Activated T-helper 2 cell treated with anti-CD3 and anti-CD28 coated beads, Interferon-gamma antibody, Interleukin-2, Interleukin-4, amounts not matched to agents 10 μg/mL and 5 μg/mL and 100 μg/mL, durations not matched to agents 14 hours and 24 hours and 36 hours (primary cell): Measurements from ENCODE around the gene GABPB2. TPM values are rescaled to one million over a fixed set of nuclear protein-coding genes. Genes with fewer than 3 reads are reported as not detected.

Source experiments
- DNase-seq: peaks from one replicate; pipeline ENCODE4 v3.0.0; 2021; ENCODE audit warnings: low spot score
- H3K27ac Mint-ChIP-seq: one replicate; pipeline ENCODE4 v1.8.0; 2021; ENCODE audit warnings: mixed read lengths
- H3K27me3 Mint-ChIP-seq: one replicate; pipeline ENCODE4 v1.8.0; 2021; ENCODE audit warnings: low read depth, mixed read lengths
- H3K36me3 Mint-ChIP-seq: one replicate; pipeline ENCODE4 v1.8.0; 2021; ENCODE audit warnings: low read depth, mixed read lengths
- H3K4me1 Mint-ChIP-seq: one replicate; pipeline ENCODE4 v1.8.0; 2021; ENCODE audit warnings: low read depth, mixed read lengths
- H3K4me3 Mint-ChIP-seq: one replicate; pipeline ENCODE4 v1.8.0; 2021; ENCODE audit warnings: low read depth, mild to moderate bottlenecking, moderate library complexity, mixed read lengths
- H3K9me3 Mint-ChIP-seq: one replicate; pipeline ENCODE4 v1.8.0; 2021; ENCODE audit warnings: mixed read lengths
- intact Hi-C: fragments of 100-400 bp; cut with micrococcal nuclease; formaldehyde crosslinking; loops from one replicate; pipeline ENCODE4 v1.15.1; 2023
- total RNA-seq: library from RNA; stranded (reverse); gene quantifications from 2 replicates; pipeline ENCODE4 v1.2.3, GENCODE V29; 2022

GABPB2 gene
- 14.4 and 15.9 TPM in 2 replicates for total RNA-seq

DNA sequence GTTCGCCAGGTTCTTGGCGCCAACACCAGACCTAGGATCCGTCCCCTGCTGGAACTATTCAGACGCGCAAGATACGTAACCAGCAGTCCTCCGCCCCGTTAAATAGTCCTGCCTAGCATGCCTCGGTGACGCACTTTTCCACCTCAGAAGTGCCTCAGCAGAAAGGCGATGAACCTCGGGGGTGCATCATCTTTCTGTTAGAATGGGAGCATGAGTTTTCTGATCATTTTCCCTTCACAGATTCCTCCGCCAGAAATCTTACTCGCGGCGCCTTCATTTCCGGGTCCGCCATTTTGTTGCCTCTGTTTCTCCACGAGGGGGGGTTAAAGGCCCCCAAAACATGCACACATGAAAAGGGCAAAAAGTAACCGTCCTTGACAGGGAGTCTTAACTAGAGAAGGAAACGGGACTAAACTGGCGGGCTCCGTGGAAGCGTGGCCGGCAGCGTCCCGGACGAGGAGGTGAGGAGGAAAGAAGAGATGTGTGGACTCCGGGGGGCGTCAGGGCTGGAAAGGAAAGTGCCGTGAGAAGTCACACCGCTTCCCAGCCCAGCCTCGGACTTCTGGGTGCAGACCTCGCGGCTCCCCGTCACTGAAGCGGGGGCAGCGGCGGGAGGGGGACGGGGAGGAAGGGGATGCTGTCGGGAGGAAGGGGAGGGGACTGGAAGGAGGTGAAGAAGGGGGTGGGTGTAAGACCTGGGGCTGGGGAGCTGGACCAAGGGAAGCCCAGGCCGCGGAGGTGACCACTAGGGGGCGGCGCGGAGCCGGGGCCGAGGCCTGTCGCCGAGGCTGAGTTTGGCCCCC, at the start of gene GABPB2:
Gene GABPB2, plus strand, starts transcription at position 288 of the 803 bp plus-strand sequence. CDS start 17,429 bp downstream, outside the sequence.
- H3K36me3 Mint-ChIP-seq: peaks cover 23% of the 10 kb centered on the region
- DNase-seq: peak; percentile 82
- peak within 1 kb of the TSS; percentile 100 for H3K4me3 Mint-ChIP-seq
- peaks cover 12% of the 10 kb centered on the region for H3K4me1 Mint-ChIP-seq
- intact Hi-C loops: loop anchor here (1.0 to 10.0 kb wide), 4 partner anchors 10 to 212 kb away; partner anchors contain the start of genes MLLT11, PSMD4, TNFAIP8L2 and ZNF687
- H3K9me3 Mint-ChIP-seq: no peaks in the 10 kb centered on the region
- H3K27me3 Mint-ChIP-seq: no peaks in the 10 kb centered on the region
- H3K27ac Mint-ChIP-seq: peak within 1 kb of the TSS; percentile 100

DNA sequence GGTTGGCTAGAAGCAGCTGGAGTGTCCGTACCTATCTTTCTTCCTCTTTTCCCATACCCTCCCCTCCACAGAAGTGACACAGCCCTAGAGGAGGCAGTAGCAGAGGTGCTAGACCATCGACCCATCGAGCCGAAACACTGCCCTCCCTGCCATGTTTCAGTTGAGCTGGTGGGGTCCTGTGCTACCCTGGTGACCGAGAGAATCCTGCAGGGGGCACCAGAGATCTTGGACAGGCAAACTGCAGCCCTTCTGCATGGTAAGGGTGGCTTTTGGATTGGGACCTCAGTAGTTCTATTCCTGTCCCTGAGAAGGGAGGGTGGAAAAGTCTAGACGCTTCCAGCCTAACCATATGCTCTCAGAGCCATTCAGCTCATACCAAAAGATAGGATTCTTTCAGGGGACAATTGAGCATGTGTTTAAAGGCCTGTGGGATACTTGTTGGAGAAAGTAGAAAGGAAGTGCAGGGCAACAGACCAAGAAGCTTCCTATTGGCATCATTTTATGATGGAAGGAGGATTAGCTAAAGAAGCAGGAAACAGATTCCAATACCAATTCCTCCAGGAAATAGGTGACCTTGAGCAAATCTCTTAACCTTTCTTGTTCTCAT, 45.9 kb upstream of the GABPB2 start:
- no peak overlapping the region for H3K4me3 Mint-ChIP-seq

DNA sequence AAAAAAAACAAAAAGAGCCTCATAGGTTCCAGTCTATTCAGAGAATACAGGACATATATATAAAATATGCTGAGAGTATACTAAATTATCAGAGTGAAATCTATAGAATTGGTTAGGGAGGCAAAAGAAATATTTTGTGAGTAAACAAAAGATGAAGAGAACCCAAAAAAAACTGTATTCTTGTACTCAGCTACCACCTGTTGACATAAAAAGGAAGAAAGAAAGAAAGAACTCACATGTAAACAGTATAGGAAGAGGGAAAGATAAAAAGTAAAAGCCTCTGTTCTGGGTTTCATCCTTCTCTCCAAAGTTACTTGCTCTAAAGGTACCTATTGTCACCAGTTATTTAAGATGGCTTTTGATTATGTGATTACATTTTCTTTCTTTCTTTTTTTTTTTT, 44.1 kb upstream of the GABPB2 start:
- intact Hi-C loops: no loop called here
- Mint-ChIP-seq H3K27ac (no peak overlapping the region), H3K9me3 (no peaks in the 10 kb centered on the region), H3K4me1 (peaks cover 5% of the 10 kb centered on the region), H3K4me3 (no peak overlapping the region), H3K36me3 (peaks cover 40% of the 10 kb centered on the region), H3K27me3 (no peaks in the 10 kb centered on the region)
- DNase-seq: no peak

More for the DNA sequence above, 45.9 kb upstream of the GABPB2 start:
- peak; percentile 72 for DNase-seq
- Mint-ChIP-seq H3K27me3 (no peaks in the 10 kb centered on the region), H3K36me3 (peaks cover 33% of the 10 kb centered on the region), H3K4me1 (peaks cover 5% of the 10 kb centered on the region), H3K27ac (no peak overlapping the region), H3K9me3 (no peaks in the 10 kb centered on the region)
- intact Hi-C loops: loop anchor here (2.0 kb wide), 1 partner anchor 34 kb away; the partner anchor contains the start of gene CDC42SE1

- no peaks in the 10 kb centered on the region for H3K4me1 Mint-ChIP-seq
- no peak overlapping the region for H3K4me3 Mint-ChIP-seq
- no peaks in the 10 kb centered on the region for H3K9me3 Mint-ChIP-seq
- peaks cover 43% of the 10 kb centered on the region for H3K36me3 Mint-ChIP-seq
- H3K27me3 Mint-ChIP-seq: no peaks in the 10 kb centered on the region
- no peak for DNase-seq
- H3K27ac Mint-ChIP-seq: no peak overlapping the region
- intact Hi-C loops: no loop called here
These were observed 38.4 kb upstream of the GABPB2 start for GRCh38 chr1:151032164-151032563.

DNA sequence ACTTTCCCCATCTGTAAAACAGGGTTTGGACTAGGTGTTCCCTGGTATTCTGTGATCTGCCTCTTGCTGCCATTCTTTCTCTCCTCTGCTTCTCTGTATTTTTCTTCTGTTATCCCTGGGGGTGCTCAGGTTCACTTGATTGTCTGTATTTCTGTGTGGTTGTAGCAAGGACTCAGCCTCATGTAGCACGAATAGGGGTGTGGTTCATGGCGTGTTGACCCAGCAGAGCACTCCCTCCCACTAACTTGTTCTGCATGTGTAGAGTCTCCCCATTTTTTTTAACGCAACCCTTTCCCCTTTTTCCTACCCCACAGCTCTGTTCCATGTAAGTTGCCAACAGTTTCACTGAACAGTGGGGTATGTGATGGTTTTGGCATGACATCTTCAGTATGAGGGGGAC, 35.4 kb upstream of the GABPB2 start:
- H3K27me3 Mint-ChIP-seq: no peaks in the 10 kb centered on the region
- DNase-seq: no peak
- no peak overlapping the region for H3K27ac Mint-ChIP-seq
- no peaks in the 10 kb centered on the region for H3K4me1 Mint-ChIP-seq
- no peak overlapping the region for H3K4me3 Mint-ChIP-seq
- H3K36me3 Mint-ChIP-seq: peaks cover 26% of the 10 kb centered on the region
- intact Hi-C loops: no loop called here
- H3K9me3 Mint-ChIP-seq: no peaks in the 10 kb centered on the region

DNA sequence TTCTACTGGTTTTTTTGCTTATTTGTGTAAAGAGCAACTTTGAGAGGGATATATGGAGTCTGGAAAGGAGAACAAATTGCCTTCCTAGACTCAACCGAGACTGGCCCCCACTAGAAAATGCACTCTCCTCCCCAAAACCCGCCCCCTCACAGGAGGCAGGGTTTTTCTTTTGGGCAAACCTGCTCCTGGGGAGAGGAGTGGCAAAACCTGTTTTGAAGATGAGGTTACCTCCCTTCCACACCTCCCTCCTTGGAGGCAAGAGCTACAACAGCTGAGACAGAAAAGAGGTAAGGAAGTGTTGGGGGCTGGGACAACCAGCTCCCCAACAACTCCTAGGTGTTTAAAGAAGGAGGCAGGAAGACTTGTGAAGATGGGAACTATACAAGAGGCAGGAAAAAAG, 34.2 kb upstream of the GABPB2 start, which contains the start of gene BNIPL:
Gene BNIPL, plus strand, starts transcription at position 231 of the 400 bp plus-strand sequence. Its CDS starts 140 bp downstream, at position 371.
- DNase-seq: no peak
- Mint-ChIP-seq H3K9me3 (no peaks in the 10 kb centered on the region), H3K4me1 (no peaks in the 10 kb centered on the region), H3K4me3 (no peak within 1 kb of the TSS), H3K27ac (no peak within 1 kb of the TSS), H3K27me3 (no peaks in the 10 kb centered on the region), H3K36me3 (peaks cover 22% of the 10 kb centered on the region)
- intact Hi-C loops: no loop called here

DNA sequence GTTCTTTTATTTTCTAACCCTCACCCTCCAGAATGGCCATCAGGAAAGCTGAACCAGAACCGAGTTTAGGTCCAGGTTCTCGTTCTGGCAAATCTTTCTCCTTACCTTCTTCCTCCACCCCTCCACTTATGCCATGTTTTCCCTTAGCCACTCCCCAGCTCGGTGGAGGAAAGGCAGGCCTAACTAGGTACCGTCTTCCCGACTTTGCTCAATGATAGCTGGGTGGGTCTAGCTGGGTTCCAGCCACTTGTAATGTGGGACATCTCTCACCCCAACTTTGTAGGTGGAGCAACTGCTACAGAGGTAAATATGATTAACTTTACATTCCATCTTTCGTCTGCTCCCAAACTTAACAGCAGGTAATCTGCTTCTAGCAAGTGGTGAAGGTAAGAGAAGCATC, 33.5 kb upstream of the GABPB2 start:
- H3K4me3 Mint-ChIP-seq: no peak overlapping the region
- H3K4me1 Mint-ChIP-seq: no peaks in the 10 kb centered on the region
- H3K27ac Mint-ChIP-seq: no peak overlapping the region
- no peaks in the 10 kb centered on the region for H3K27me3 Mint-ChIP-seq
- intact Hi-C loops: no loop called here
- H3K9me3 Mint-ChIP-seq: no peaks in the 10 kb centered on the region
- DNase-seq: no peak
- peaks cover 19% of the 10 kb centered on the region for H3K36me3 Mint-ChIP-seq

DNA sequence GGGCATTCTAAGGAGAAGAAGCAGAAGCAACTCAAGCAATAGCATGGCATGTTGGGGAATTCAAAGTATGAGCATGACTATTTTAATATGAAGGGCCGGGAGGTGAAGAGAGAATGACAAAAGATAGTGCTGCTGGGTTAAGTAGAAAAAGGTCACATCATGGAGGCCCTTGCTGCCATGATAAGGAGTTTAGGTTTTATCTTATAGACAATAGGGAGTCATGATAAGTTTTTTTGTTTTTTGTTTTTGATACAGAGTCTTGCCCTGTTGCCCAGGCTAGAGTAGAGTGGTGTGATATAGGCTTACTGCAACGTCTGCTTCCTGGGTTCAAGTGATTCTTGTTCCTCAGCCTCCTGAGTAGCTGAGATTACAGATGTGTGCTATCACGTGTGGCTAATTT, 31.0 kb upstream of the GABPB2 start:
- peaks cover 6% of the 10 kb centered on the region for H3K4me1 Mint-ChIP-seq
- H3K9me3 Mint-ChIP-seq: no peaks in the 10 kb centered on the region
- H3K27ac Mint-ChIP-seq: no peak overlapping the region
- intact Hi-C loops: no loop called here
- no peaks in the 10 kb centered on the region for H3K27me3 Mint-ChIP-seq
- no peak for DNase-seq
- peaks cover 11% of the 10 kb centered on the region for H3K36me3 Mint-ChIP-seq
- no peak overlapping the region for H3K4me3 Mint-ChIP-seq

GRCh38 chr1:151043163-151043562, 27.4 kb upstream of the GABPB2 start:
- Mint-ChIP-seq H3K4me1 (peaks cover 8% of the 10 kb centered on the region), H3K4me3 (no peak overlapping the region), H3K36me3 (peaks cover 2% of the 10 kb centered on the region), H3K9me3 (no peaks in the 10 kb centered on the region), H3K27ac (no peak overlapping the region), H3K27me3 (no peaks in the 10 kb centered on the region)
- DNase-seq: no peak
- intact Hi-C loops: no loop called here

DNA sequence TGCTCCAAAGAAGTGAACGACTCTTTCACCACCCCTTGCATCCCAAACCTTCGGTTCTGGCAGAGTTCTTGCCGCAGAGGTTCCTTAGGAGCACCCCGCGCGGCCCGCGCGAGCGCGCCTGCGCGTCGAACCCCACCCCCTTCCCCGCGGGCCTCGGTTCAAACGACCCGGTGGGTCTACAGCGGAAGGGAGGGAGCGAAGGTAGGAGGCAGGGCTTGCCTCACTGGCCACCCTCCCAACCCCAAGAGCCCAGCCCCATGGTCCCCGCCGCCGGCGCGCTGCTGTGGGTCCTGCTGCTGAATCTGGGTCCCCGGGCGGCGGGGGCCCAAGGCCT, 23.0 kb upstream of the GABPB2 start, which contains the start of gene C1orf56:
Gene C1orf56, plus strand, starts transcription at position 161 of the 334 bp plus-strand sequence. Its CDS starts 97 bp downstream, at position 258.
- peak; percentile 42 for DNase-seq
- Mint-ChIP-seq H3K27ac (peak within 1 kb of the TSS; percentile 77), H3K4me1 (peaks cover 18% of the 10 kb centered on the region), H3K4me3 (peak within 1 kb of the TSS; percentile 86), H3K27me3 (no peaks in the 10 kb centered on the region), H3K9me3 (no peaks in the 10 kb centered on the region), H3K36me3 (peaks cover 30% of the 10 kb centered on the region)
- intact Hi-C loops: loop anchor here (2.0 kb wide), 1 partner anchor 39 kb away; the partner anchor contains the start of gene PRUNE1

DNA sequence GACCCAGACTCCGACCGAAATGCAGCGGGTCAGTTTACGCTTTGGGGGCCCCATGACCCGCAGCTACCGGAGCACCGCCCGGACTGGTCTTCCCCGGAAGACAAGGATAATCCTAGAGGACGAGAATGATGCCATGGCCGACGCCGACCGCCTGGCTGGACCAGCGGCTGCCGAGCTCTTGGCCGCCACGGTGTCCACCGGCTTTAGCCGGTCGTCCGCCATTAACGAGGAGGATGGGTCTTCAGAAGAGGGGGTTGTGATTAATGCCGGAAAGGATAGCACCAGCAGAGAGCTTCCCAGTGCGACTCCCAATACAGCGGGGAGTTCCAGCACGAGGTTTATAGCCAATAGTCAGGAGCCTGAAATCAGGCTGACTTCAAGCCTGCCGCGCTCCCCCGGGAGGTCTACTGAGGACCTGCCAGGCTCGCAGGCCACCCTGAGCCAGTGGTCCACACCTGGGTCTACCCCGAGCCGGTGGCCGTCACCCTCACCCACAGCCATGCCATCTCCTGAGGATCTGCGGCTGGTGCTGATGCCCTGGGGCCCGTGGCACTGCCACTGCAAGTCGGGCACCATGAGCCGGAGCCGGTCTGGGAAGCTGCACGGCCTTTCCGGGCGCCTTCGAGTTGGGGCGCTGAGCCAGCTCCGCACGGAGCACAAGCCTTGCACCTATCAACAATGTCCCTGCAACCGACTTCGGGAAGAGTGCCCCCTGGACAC, 22.5 kb upstream of the GABPB2 start:
- intact Hi-C loops: loop anchor here (1.0 to 2.0 kb wide), 2 partner anchors 9 to 39 kb away; partner anchors contain the start of gene PRUNE1
- H3K27me3 Mint-ChIP-seq: no peaks in the 10 kb centered on the region
- DNase-seq: peak; percentile 52
- peaks cover 33% of the 10 kb centered on the region for H3K36me3 Mint-ChIP-seq
- peaks cover 14% of the 10 kb centered on the region for H3K4me1 Mint-ChIP-seq
- H3K27ac Mint-ChIP-seq: peak overlapping the region; percentile 77
- no peaks in the 10 kb centered on the region for H3K9me3 Mint-ChIP-seq
- peak overlapping the region; percentile 86 for H3K4me3 Mint-ChIP-seq

- Mint-ChIP-seq H3K9me3 (no peaks in the 10 kb centered on the region), H3K27ac (no peak overlapping the region), H3K36me3 (peaks cover 39% of the 10 kb centered on the region), H3K27me3 (no peaks in the 10 kb centered on the region), H3K4me3 (peak overlapping the region; percentile 86), H3K4me1 (peaks cover 12% of the 10 kb centered on the region)
- DNase-seq: no peak
- intact Hi-C loops: loop anchor here (1.0 kb wide), 1 partner anchor 9 kb away; no protein-coding TSS in a partner anchor
These were observed 21.9 kb upstream of the GABPB2 start for GRCh38 chr1:151048645-151049032.
